DMS153 treated with DMSO at 0.1 percent for 48 hours (cell line): Measurements from ENCODE around the gene LLCFC1.
"Not testable (repeated sequence)": the region's sequence is repeated elsewhere in the genome, so short reads cannot be mapped to it uniquely, and the experiment has no call there.

Experiments
- DNase-seq: peaks from one replicate; lab custom pipeline; 2025; ENCODE audit not compliant: unreplicated experiment; lab: John Stamatoyannopoulos, UW

LLCFC1 gene

DNA sequence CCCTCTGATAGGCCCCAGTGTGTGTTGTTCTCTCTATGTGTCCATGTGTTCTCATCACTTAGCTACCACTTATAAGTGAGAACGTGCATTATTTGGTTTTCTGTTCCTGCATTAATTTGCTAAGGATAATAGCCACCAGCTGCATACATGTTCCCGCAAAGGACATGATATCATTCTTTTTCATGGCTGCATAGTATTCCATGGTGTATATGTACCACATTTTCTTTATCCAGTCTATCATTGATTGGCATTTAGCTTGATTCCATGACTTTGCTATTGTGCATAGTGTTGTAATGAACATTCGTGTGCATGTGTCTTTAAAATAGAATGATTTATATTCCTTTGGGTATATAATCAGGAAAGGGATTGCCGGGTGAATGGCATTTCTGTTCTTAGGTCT lies 39.1 kb downstream of the LLCFC1 start:
- DNase-seq, result not testable (repeated sequence)

- DNase-seq, result no peak
These were observed 44.5 kb downstream of the LLCFC1 start for GRCh38 chr7:142983825-142984224.

- DNase-seq, result no peak
These were observed 45.0 kb downstream of the LLCFC1 start for GRCh38 chr7:142984297-142984696.
